H1 (cell line): ENCODE data around the gene ARHGEF19. TPM values are rescaled to one million over a fixed set of nuclear protein-coding genes. Genes with fewer than 3 reads are reported as not detected.

Experiments
- CTCF ChIA-PET: fragments of 300-600 bp; sonication (Branson Sonifier 250); formaldehyde crosslinking; loops from one replicate; lab custom pipeline; 2021; ENCODE audit not compliant: partially characterized antibody; lab: Charles Lee
- POLR2A ChIA-PET: fragments of 300-600 bp; sonication (Branson Sonifier 250); formaldehyde crosslinking; loops from one replicate; lab custom pipeline; 2021; ENCODE audit warnings: inconsistent platforms; ENCODE audit not compliant: partially characterized antibody; lab: Charles Lee
- DNase-seq, 2 experiments: peaks; one replicate each; pipeline versions ENCODE4 v3.0.0 to v3.0.0-alpha.2; 2010 to 2022; ENCODE audit warnings: low spot score in 2 of 2, low read depth in 1 of 2, mixed read lengths in 1 of 2
- FAIRE-seq: peaks from 2 replicates; lab custom pipeline; 2011; peaks lifted over from hg19 to GRCh38; lab: Jason Lieb, UNC
- H2AFZ ChIP-seq: 2 replicates; pipeline ENCODE4 v1.8.1; 2012; ENCODE audit warnings: low read length, inconsistent platforms
- H2AK5ac ChIP-seq: 2 replicates; pipeline ENCODE4 v1.6.1; 2013; ENCODE audit warnings: low read depth, low read length
- H2BK120ac ChIP-seq: replicated peaks from 2 replicates; pipeline ENCODE3; 2013; ENCODE audit warnings: low read depth, low read length, inconsistent platforms
- H2BK12ac ChIP-seq: 2 replicates; pipeline ENCODE4 v1.6.1; 2013; ENCODE audit warnings: low read depth, low read length
- H2BK15ac ChIP-seq: 2 replicates; pipeline ENCODE4 v1.6.1; 2013; ENCODE audit warnings: low read length
- H2BK20ac ChIP-seq: 2 replicates; pipeline ENCODE4 v1.6.1; 2013; ENCODE audit warnings: low read length
- H2BK5ac ChIP-seq: 2 replicates; pipeline ENCODE4 v1.6.1; 2013; ENCODE audit warnings: low read depth, low read length
- H3K14ac ChIP-seq: 2 replicates; pipeline ENCODE4 v1.6.1; 2013; ENCODE audit warnings: inconsistent platforms; ENCODE audit not compliant: insufficient read length
- H3K18ac ChIP-seq: 2 replicates; pipeline ENCODE4 v1.6.1; 2013; ENCODE audit warnings: low read length; ENCODE audit errors: extremely low read depth
- H3K23ac ChIP-seq: 2 replicates; pipeline ENCODE4 v1.6.1; 2013; ENCODE audit warnings: inconsistent platforms; ENCODE audit not compliant: insufficient read length
- H3K23me2 ChIP-seq: 2 replicates; pipeline ENCODE4 v1.6.1; 2013; ENCODE audit warnings: low read depth, low read length
- H3K27ac ChIP-seq: 2 replicates; pipeline ENCODE4 v1.6.1; 2011; ENCODE audit warnings: low read depth, low read length, inconsistent platforms
- H3K27me3 ChIP-seq, 4 experiments: replicated peaks in 1 of 4; 1 replicate in 1 of 4; 2 replicates in 3 of 4; pipeline versions ENCODE4 v1.6.1 to v1.8.1; 2011 to 2013; ENCODE audit warnings: low read length in 3 of 4, mild to moderate bottlenecking in 3 of 4, inconsistent platforms in 2 of 4, mixed read lengths in 2 of 4, moderate library complexity in 1 of 4; ENCODE audit not compliant: control insufficient read depth in 3 of 4, insufficient read depth in 3 of 4; ENCODE audit errors: extremely low read depth in 1 of 4
- H3K36me3 ChIP-seq, 4 experiments: 2 replicates each; pipeline versions ENCODE4 v1.6.1 to v1.8.1; 2011 to 2013; ENCODE audit warnings: mild to moderate bottlenecking in 4 of 4, low read length in 3 of 4, moderate library complexity in 2 of 4, control low read depth in 1 of 4, inconsistent platforms in 1 of 4; ENCODE audit not compliant: insufficient read depth in 4 of 4, control insufficient read depth in 2 of 4
- H3K4ac ChIP-seq: replicated peaks from 2 replicates; pipeline ENCODE3; 2013; ENCODE audit warnings: low read length, low read depth, mixed read lengths, inconsistent platforms; ENCODE audit not compliant: insufficient read length
- H3K4me1 ChIP-seq, 4 experiments: replicated peaks in 1 of 4; 1 replicate in 1 of 4; 2 replicates in 3 of 4; pipeline versions ENCODE4 v1.6.1 to v1.8.1; 2011 to 2013; ENCODE audit warnings: low read length in 3 of 4, inconsistent platforms in 2 of 4, mixed read lengths in 1 of 4; ENCODE audit not compliant: insufficient read depth in 4 of 4, control insufficient read depth in 3 of 4
- H3K4me2 ChIP-seq, 2 experiments: 2 replicates each; pipeline versions ENCODE4 v1.6.1 to v1.8.1; 2011 to 2013; ENCODE audit warnings: low read depth in 2 of 2, low read length in 2 of 2, control low read depth in 1 of 2, inconsistent platforms in 1 of 2, mild to moderate bottlenecking in 1 of 2; ENCODE audit not compliant: insufficient read depth in 1 of 2
- H3K4me3 ChIP-seq, 4 experiments: fragments of 200-600, 300-600 bp in 1 of 4; sonication (generic), shearing (Covaris generic), sonication (Bioruptor Twin) in 1 of 4; 2 replicates each; pipeline versions ENCODE4 v1.5.1 to v1.8.1; 2011 to 2016; ENCODE audit warnings: low read length in 4 of 4, low read depth in 3 of 4, control low read depth in 2 of 4, inconsistent platforms in 2 of 4, mild to moderate bottlenecking in 2 of 4, mixed read lengths in 1 of 4, moderate library complexity in 1 of 4; ENCODE audit not compliant: insufficient read depth in 2 of 4; ENCODE audit errors: extremely low read depth in 1 of 4
- H3K56ac ChIP-seq: replicated peaks from 2 replicates; pipeline ENCODE3; 2013; ENCODE audit warnings: low read depth, mild to moderate bottlenecking, mixed read lengths, low read length, inconsistent platforms; ENCODE audit not compliant: insufficient read length
- H3K79me1 ChIP-seq: 2 replicates; pipeline ENCODE4 v1.6.1; 2013; ENCODE audit warnings: low read depth, low read length, control low read depth
- H3K79me2 ChIP-seq, 2 experiments: 2 replicates each; pipeline versions ENCODE4 v1.6.1 to v1.8.1; 2012 to 2013; ENCODE audit warnings: low read length in 2 of 2, mild to moderate bottlenecking in 2 of 2, inconsistent platforms in 1 of 2; ENCODE audit not compliant: insufficient read depth in 2 of 2, control insufficient read depth in 1 of 2
- H3K9ac ChIP-seq, 4 experiments: replicated peaks in 1 of 4; 1 replicate in 1 of 4; 2 replicates in 3 of 4; pipeline versions ENCODE4 v1.6.1 to v1.8.1; 2011 to 2013; ENCODE audit warnings: low read depth in 3 of 4, low read length in 3 of 4, control low read depth in 2 of 4, mild to moderate bottlenecking in 2 of 4, moderate library complexity in 2 of 4, inconsistent platforms in 1 of 4; ENCODE audit errors: extremely low read depth in 1 of 4
- H3K9me3 ChIP-seq, 2 experiments: 2 replicates each; pipeline versions ENCODE4 v1.6.1 to v1.8.1; 2012 to 2013; ENCODE audit warnings: mild to moderate bottlenecking in 2 of 2, moderate library complexity in 2 of 2, control low read depth in 1 of 2, inconsistent platforms in 1 of 2, low read depth in 1 of 2, low read length in 1 of 2, mixed read lengths in 1 of 2; ENCODE audit not compliant: insufficient read depth in 2 of 2
- H4K20me1 ChIP-seq, 2 experiments: replicated peaks in 1 of 2; 2 replicates each; pipeline versions ENCODE3 to v1.8.1; 2011 to 2013; ENCODE audit warnings: inconsistent platforms in 2 of 2, low read length in 2 of 2, mild to moderate bottlenecking in 1 of 2; ENCODE audit not compliant: insufficient read depth in 2 of 2, control insufficient read depth in 1 of 2
- H4K5ac ChIP-seq: 2 replicates; pipeline ENCODE4 v1.6.1; 2013; ENCODE audit warnings: low read length, low read depth, mixed read lengths, inconsistent platforms; ENCODE audit not compliant: insufficient read length
- H4K8ac ChIP-seq: 2 replicates; pipeline ENCODE4 v1.8.0; 2013; ENCODE audit warnings: mild to moderate bottlenecking, moderate library complexity, low read length, inconsistent platforms; ENCODE audit not compliant: insufficient read depth; ENCODE audit errors: extremely low read depth
- H4K91ac ChIP-seq: replicated peaks from 2 replicates; pipeline ENCODE3; 2013; ENCODE audit warnings: low read length, mixed read lengths, inconsistent platforms; ENCODE audit not compliant: insufficient read length
- BCL11A ChIP-seq, 2 experiments: IDR thresholded peaks; one replicate each; pipeline ENCODE4 v1.6.1; 2011; ENCODE audit warnings: low read depth in 2 of 2, low read length in 2 of 2, mild to moderate bottlenecking in 2 of 2
- BRCA1 ChIP-seq: IDR thresholded peaks from 2 replicates; pipeline ENCODE4 v1.6.1; 2012; ENCODE audit warnings: low read depth, low read length, improper control_type of control experiment
- CBX5 ChIP-seq: fragments of 300-800, 300-1000 bp; sonication (generic); IDR thresholded peaks from 2 replicates; pipeline ENCODE4 v1.7.1; 2016; ENCODE audit warnings: antibody characterized with exemption, low read length, low read depth
- E2F6 ChIP-seq: IDR thresholded peaks from 2 replicates; pipeline ENCODE4 v1.6.1; 2012; ENCODE audit warnings: inconsistent platforms
- MAX ChIP-seq: IDR thresholded peaks from 2 replicates; pipeline ENCODE4 v1.6.1; 2012; ENCODE audit warnings: inconsistent platforms
- POLR2A ChIP-seq, 2 experiments: IDR thresholded peaks; 1 replicate in 1 of 2; 2 replicates in 1 of 2; pipeline ENCODE4 v1.6.1; 2011; ENCODE audit warnings: low read depth in 2 of 2, low read length in 2 of 2, mild to moderate bottlenecking in 2 of 2; ENCODE audit errors: control extremely low read depth in 1 of 2
- POLR2AphosphoS5 ChIP-seq: IDR thresholded peaks from 2 replicates; pipeline ENCODE4 v1.6.1; 2011; ENCODE audit warnings: low read depth, low read length
- RAD21 ChIP-seq, 2 experiments: IDR thresholded peaks in 1 of 2; conservative IDR thresholded peaks in 1 of 2; 2 replicates each; pipeline ENCODE4 v1.6.1; 2011; ENCODE audit warnings: low read depth in 2 of 2, low read length in 2 of 2, improper control_type of control experiment in 1 of 2, inconsistent platforms in 1 of 2, mild to moderate bottlenecking in 1 of 2, moderate library complexity in 1 of 2
- TBP ChIP-seq: IDR thresholded peaks from 2 replicates; pipeline ENCODE4 v1.6.1; 2011; ENCODE audit warnings: low read depth, low read length, improper control_type of control experiment
- TEAD4 ChIP-seq: IDR thresholded peaks from 2 replicates; pipeline ENCODE4 v1.6.1; 2012; ENCODE audit warnings: low read depth, low read length, inconsistent platforms, mixed read lengths
- WGBS, 2 experiments: shearing (Covaris generic) in 1 of 2; methylation state at CpG; one replicate each; pipeline versions ENCODE4 v1.1.6 to v1.1.7; 2013 to 2015; ENCODE audit warnings: low lambda C conversion rate in 2 of 2, mixed read lengths in 2 of 2, inconsistent platforms in 1 of 2, low coverage in 1 of 2, missing lambda C conversion rate in 1 of 2; ENCODE audit not compliant: insufficient replicate concordance in 2 of 2, insufficient coverage in 1 of 2, insufficient read length in 1 of 2; ENCODE audit errors: extremely low coverage in 1 of 2, missing lambda C conversion rate in 1 of 2; 5-methylcytosine and 5-hydroxymethylcytosine counted together
- polyA plus RNA-seq, 7 experiments: library from polyadenylated mRNA; depleted of rRNA in 3 of 7; stranded (reverse) in 5 of 7; unstranded in 2 of 7; fragments of >200 nt in 5 of 7; fragments of 200-250 nt in 2 of 7; gene quantifications; 1 replicate in 5 of 7; 2 replicates in 1 of 7; 4 replicates in 1 of 7; pipeline versions ENCODE4 v1.2.1 to v1.2.3, GENCODE V29; 2011 to 2013; ENCODE audit warnings: missing spikeins in 2 of 7, mixed read lengths in 2 of 7
- total RNA-seq: library from RNA; stranded (reverse); fragmentation: NEBNext Ultra II Directional; extraction: Animal tissue kit (Norgen Biotek cat#: 25700); gene quantifications from 2 replicates; pipeline ENCODE4 v1.2.1, GENCODE V29; 2021

The ARHGEF19 gene
- total and polyA plus RNA-seq, 2 of the 8 experiments (the other 6 are each of a cell fraction or from before 2014, with no cell fraction given), result 47.5 to 56.4 TPM

- WGBS, 2 experiments, result 74% methylated on average over 9 of the region's 9 CpGs; no CpG with 5 or more reads in 1 of the 2 experiments
- Histone ChIP-seq H3K36me3 (peaks cover 4 to 23% (median 17%) of the 10 kb centered on the region in 4 experiments; a peak in 7 of 8 replicates), H2AK5ac (peak overlapping the region; percentile 91; the same call in 1 of the 2 replicates), H3K4me3 (no peak overlapping the region), H3K4me2 (no peak overlapping the region), H3K23ac (no peak overlapping the region), H2BK120ac (peak overlapping the region; percentile 85), H2BK12ac (peak overlapping the region; percentile 78; the same call in 1 of the 2 replicates), H3K18ac (peak overlapping the region; percentile 95), H4K8ac (no peak overlapping the region), H3K79me1 (peaks cover 11% of the 10 kb centered on the region), H2BK20ac (0 out of 2 replicates have a peak overlapping the region, but pooled peaks have one; percentile 66), H3K9me3 (no peaks in the 10 kb centered on the region), H3K23me2 (peaks cover 13% of the 10 kb centered on the region), H2BK15ac (no peak overlapping the region), H2BK5ac (peak overlapping the region; percentile 94), H3K27me3 (no peaks in the 10 kb centered on the region), H3K14ac (no peak overlapping the region), H3K56ac (no peak overlapping the region), H3K27ac (0 out of 2 replicates have a peak overlapping the region, but pooled peaks have one; percentile 65), H2AFZ (no peak overlapping the region), H3K9ac (no peak overlapping the region; a peak in 1 of 7 replicates), H4K20me1 (peaks cover 10 to 20% of the 10 kb centered on the region in 2 experiments), H3K4ac (peak overlapping the region; percentile 28), H3K4me1 (peaks cover 14 to 49% (median 36%) of the 10 kb centered on the region in 4 experiments), H3K79me2 (peaks cover 9 to 76% of the 10 kb centered on the region in 2 experiments; a peak in 3 of 4 replicates), H4K5ac (peak overlapping the region; percentile 1), H4K91ac (peak overlapping the region; percentile 30)
- DNase-seq (no peak), FAIRE-seq (no peak)
- CTCF ChIA-PET, result interaction anchor here (0.6 to 14.5 kb wide), 9 partner anchors 11 to 95 kb away, joined by 3 to 202 read pairs (median 4); no protein-coding TSS in a partner anchor
- POLR2A ChIA-PET, result interaction anchor here (0.7 to 8.4 kb wide), 7 partner anchors 14 to 106 kb away, joined by 3 to 104 read pairs (median 4); no protein-coding TSS in a partner anchor
- TF ChIP-seq E2F6, result no peak
- no peak for TF ChIP-seq TEAD4
- peak; percentile 3 to 19; a peak in 1 of 4 replicates for TF ChIP-seq RAD21 (IDR thresholded peaks at IDR 0.05 in 1 of 2, conservative IDR thresholded peaks at IDR 0.05 in 1 of 2; ENCODE audit: low read depth in 2 of 2, low read length in 2 of 2)
- no peak for TF ChIP-seq CBX5
- TF ChIP-seq POLR2AphosphoS5, result peak; percentile 27; the same call in 1 of the 2 replicates
- TF ChIP-seq BRCA1, result no peak
- TF ChIP-seq BCL11A (IDR thresholded peaks at IDR 0.05; ENCODE audit: low read depth in 2 of 2, low read length in 2 of 2), result no peak
- 0 out of 3 replicates have a peak, but pooled peaks of 1 of the 2 experiments have one; percentile 3 for TF ChIP-seq POLR2A (IDR thresholded peaks at IDR 0.05; ENCODE audit: control extremely low read depth in 1 of 2, low read depth in 2 of 2, low read length in 2 of 2)
- no peak for TF ChIP-seq TBP
- no peak for TF ChIP-seq MAX
Measured at GRCh38 chr1:16151196-16151994, 61.1 kb downstream of the ARHGEF19 start.
